OCI-LY3 (cell line): ENCODE measurements around the gene STX1A.

ENCODE experiments used
- CTCF ChIP-seq: fragments of 200-600, 300-600 bp; sonication (generic); IDR thresholded peaks from 2 replicates; pipeline ENCODE4 v1.5.1; 2014; ENCODE audit warnings: antibody characterized with exemption, low read length, low read depth
- EZH2phosphoT487 ChIP-seq: fragments of 200-600 bp; shearing (Covaris generic); IDR thresholded peaks from 2 replicates; pipeline ENCODE4 v1.6.1; 2018; ENCODE audit warnings: antibody characterized with exemption, mixed run types, low read depth

GRCh38 chr7:73669288-73669701, 50.2 kb downstream of the STX1A start:
- no peak for TF ChIP-seq CTCF
- no peak for TF ChIP-seq EZH2phosphoT487
